OCI-LY3 (cell line): ENCODE data around the gene SWT1.
A peak's percentile ranks its signal among the peaks of the same experiment; 100 is the strongest.

Source experiments
- CTCF ChIP-seq: fragments of 200-600, 300-600 bp; sonication (generic); IDR thresholded peaks from 2 replicates; pipeline ENCODE4 v1.5.1; 2014; ENCODE audit warnings: antibody characterized with exemption, low read length, low read depth
- EZH2phosphoT487 ChIP-seq: fragments of 200-600 bp; shearing (Covaris generic); IDR thresholded peaks from 2 replicates; pipeline ENCODE4 v1.6.1; 2018; ENCODE audit warnings: antibody characterized with exemption, mixed run types, low read depth

DNA sequence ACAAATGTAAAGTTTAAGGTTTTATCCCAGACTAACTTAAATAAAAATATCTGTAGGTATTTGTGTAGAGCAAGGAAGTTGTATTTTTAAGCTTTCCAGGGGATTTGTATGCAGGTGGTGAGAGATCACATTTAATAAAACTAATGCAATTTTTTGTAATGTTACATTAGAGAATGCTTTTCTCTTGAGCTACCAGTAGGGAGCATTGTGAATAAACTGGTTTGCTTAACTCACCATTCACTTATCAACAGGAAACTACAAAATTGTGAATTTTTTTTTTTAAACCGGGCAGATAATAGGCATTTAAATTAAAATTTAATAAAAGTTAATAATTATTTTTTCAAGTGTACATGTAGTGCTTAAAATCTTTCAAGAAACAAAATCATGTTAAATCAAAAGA, 81.5 kb downstream of the SWT1 start:
- peak; percentile 54 for TF ChIP-seq CTCF
- TF ChIP-seq EZH2phosphoT487 = no peak
